ENCODE results near the gene NELFA.

DNA sequence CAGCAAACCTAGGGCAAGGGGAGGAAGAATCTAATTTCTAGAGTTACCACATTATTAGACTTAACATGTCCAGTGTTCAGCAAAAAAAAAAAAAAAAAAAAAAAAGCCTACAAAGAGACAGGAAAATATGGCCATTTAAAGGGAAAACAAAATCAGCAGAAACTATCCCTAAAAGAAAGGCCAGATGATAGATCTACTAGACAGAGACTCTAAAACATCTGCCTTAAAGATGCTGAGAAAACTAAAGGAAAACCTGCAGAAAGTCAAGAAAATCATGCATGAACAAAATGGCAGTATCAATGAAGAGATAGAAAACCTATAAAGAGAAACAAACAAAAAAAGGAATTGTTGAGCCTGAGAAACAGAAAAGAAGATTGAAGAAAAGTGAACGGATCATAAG, 43.8 kb downstream of the NELFA start:
- TF ChIP-seq, protein P1, sequence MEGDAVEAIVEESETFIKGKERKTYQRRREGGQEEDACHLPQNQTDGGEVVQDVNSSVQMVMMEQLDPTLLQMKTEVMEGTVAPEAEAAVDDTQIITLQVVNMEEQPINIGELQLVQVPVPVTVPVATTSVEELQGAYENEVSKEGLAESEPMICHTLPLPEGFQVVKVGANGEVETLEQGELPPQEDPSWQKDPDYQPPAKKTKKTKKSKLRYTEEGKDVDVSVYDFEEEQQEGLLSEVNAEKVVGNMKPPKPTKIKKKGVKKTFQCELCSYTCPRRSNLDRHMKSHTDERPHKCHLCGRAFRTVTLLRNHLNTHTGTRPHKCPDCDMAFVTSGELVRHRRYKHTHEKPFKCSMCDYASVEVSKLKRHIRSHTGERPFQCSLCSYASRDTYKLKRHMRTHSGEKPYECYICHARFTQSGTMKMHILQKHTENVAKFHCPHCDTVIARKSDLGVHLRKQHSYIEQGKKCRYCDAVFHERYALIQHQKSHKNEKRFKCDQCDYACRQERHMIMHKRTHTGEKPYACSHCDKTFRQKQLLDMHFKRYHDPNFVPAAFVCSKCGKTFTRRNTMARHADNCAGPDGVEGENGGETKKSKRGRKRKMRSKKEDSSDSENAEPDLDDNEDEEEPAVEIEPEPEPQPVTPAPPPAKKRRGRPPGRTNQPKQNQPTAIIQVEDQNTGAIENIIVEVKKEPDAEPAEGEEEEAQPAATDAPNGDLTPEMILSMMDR (IDR thresholded peaks at IDR 0.05): no peak
- TF ChIP-seq POLR2AphosphoS5 (IDR thresholded peaks at IDR 0.05): no peak
- no peak for TF ChIP-seq POLR2A (IDR thresholded peaks at IDR 0.05)
- no peak for TF ChIP-seq EP300 (IDR thresholded peaks at IDR 0.05)
